HG03135 (cell line): ENCODE results near the gene C6orf118.

Experiments used
- ATAC-seq: cut with Tn5 transposase; IDR thresholded peaks from one replicate; pipeline ENCODE4 v1.9.1; 2021; ENCODE audit warnings: mild to moderate bottlenecking, moderate library complexity; ENCODE audit not compliant: unreplicated experiment

Gene C6orf118

DNA sequence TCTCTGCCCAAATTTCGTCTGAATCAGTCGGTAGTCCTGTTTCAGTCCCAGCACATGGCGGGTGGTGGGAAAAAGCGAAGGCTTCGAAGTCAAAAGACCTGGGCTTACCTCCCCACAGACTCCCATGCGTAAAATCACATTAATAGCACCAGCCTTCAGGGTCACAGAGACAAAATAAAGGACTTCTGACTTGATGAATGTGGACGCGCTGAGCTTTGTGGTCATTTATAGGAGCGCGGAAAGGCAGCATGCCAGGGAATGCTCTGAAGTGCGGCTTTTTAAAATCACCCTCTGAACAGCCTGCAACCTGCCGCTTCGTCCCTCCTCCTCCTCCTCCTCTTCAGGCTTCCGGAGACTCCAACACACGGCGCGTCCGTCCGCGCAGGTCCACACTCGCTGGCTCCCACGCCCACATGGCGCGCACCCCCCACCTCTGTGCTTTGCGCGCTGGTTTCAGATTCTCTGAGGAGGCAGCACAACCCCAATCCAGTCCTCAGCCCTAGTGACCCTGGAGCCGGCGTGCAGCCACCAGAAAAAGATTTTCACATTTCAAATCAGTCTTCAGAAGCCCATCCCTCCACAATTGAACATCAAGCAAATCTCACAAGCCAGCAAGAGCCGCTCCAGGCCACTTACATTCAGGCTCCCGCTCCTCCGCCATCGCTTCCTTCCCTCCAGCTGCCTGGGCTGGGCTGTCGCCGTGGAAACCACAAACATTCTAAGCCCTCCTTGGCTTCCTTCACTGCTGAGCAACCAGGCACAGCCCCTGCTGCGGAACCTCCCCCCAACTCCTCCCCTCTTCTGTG lies at the start of gene C6orf118:
Gene C6orf118, minus strand, starts transcription at position 680 of the 806 bp plus-strand sequence. Its CDS starts 19 bp downstream, at position 661.
- ATAC-seq = no peak

DNA sequence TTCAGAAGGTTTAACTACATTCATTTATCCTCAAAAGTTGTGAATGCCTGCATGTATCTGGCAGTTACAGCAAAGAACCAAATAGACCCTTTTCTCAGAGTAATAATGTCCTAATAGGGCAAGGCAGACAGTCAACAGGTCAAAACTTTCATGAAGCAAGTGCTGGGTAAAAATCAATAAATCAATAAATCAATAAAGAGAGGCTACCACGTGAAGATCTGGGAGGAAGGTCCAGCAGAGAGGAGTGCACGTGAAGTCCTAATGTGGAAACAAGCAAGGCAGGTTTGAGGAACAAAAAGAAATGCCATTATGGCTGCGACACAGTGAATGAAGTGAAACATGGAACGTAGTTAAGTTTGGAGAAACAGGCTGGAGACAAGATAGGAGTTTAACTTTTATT lies 36.3 kb upstream of the C6orf118 start:
- ATAC-seq = no peak

DNA sequence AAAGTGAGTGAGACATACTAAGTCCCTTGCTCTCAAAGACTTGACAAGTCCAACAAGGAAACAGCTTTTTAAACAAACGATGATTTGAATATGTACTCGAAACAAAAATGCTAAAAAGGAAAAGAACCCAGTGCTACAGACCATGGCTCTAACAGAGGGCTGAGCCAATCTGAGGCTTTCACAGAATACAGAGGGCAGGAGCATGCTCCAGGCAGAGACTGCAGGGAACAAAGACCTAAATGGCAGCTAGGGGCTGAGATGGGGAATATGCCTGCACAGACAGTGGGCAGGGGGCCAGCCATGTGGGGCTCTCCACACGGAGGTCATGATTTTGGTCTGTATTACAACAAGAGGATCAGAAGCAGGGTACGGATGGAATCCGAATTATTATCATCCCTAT lies 31.1 kb upstream of the C6orf118 start:
- no peak for ATAC-seq

GRCh38 chr6:165325609-165326008 lies 16.2 kb upstream of the C6orf118 start:
- no peak for ATAC-seq

GRCh38 chr6:165321555-165322145 lies 12.2 kb upstream of the C6orf118 start:
- no peak for ATAC-seq

- ATAC-seq = no peak
Measured at GRCh38 chr6:165321150-165321549, 11.7 kb upstream of the C6orf118 start.

DNA sequence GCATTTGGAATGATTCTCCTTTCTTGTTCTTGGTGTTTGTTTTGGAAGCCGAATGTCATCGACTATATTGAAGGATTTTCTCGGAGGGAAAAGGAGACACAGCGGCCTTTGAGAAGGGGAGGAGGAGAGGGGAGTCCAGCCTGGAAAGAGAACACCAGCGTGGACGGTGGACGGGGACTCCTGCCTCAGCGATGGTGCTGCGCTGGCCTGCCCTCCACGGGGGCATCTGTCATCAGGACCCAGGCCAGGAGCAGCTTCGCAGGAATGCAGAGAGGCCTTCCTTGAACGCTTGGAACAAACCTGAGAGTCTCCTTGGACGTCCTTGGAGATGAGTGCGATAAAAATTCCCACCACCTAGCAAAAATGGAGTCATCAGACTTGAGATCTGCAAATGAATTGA lies 8.3 kb upstream of the C6orf118 start:
- ATAC-seq = no peak

DNA sequence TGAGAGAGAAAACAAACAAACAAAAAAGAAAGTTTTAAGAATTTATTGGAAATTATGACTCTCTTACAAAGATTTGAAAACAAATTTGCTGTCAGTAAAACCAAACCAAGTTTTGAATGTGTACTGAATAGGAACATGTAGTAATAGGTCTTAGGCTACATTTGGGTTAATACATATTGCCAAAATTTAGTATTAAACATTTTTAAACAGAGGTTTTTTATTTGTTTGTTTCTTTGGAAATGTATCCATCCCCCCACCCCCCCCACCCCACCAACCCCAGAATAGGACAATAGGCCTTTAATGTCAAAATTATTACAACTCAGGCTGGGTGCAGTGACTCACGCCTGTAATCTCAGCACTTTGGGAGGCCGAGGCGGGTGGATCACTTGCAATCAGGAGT lies 2.5 kb downstream of the C6orf118 start:
- ATAC-seq = no peak

GRCh38 chr6:165301372-165302246 lies 7.8 kb downstream of the C6orf118 start:
- no peak for ATAC-seq

GRCh38 chr6:165300422-165300936 lies 8.9 kb downstream of the C6orf118 start:
- no peak for ATAC-seq

- no peak for ATAC-seq
Measured at GRCh38 chr6:165298875-165299274, 10.5 kb downstream of the C6orf118 start.

DNA sequence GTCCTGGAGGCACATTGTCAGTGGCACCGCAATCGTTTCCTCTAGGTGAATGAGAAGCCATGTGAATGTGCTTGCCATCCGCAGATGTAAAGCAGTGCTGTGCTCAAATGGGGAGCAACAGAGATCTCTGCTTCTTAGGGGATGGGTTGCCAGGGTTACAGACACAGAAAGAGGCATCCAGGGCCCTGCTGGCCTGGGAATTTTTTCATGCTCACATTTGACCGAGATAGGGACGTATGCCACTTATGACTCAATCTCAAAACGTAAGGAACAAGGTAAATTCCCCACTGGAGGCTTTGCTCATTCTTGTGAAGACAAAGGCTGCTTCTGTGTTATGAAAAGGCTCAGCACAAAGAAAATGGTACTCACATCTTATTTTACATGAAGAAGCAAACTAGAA lies 11.0 kb downstream of the C6orf118 start:
- no peak for ATAC-seq

- no peak for ATAC-seq
Measured at GRCh38 chr6:165292657-165293056, 16.7 kb downstream of the C6orf118 start.

GRCh38 chr6:165274611-165275010 lies 34.8 kb downstream of the C6orf118 start:
- no peak for ATAC-seq

DNA sequence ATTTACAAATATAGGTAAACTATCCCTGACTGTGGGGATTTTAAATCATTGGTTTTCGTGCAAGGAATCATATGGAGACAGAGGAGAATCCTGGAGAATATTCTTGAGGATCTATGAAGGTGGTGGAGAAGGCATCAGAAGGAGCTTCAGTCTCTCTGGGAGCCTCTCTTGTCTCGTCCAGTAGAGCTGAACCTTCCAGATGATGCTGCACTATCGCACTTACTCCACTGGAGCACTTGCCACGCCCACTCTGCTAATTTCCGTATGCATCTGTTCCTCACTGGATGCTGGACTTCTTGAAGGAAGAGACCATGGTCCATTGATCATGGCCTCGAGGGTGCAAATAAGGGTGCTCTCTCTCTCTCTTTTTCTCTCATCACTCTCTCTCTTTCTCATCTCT lies 36.8 kb downstream of the C6orf118 start:
- ATAC-seq = no peak

DNA sequence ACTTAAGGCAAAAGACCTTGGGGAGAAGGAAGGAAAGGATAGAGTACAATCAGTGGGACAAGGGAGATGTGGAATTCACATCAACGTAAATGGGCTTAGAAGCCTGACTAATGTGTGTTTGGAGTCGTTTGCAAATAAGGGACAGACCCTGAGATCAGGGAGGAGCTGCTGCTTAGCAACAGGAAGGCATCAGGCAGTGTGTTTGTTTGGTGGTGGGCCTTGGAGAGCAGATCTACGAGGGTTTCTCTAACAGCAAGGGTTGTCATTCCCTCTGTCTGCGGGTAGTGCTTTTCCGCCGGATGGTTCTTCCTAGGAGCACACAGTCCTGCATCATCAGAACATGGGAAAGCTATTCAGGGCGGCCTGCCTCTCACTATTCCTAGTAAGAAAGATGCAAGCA lies 40.4 kb downstream of the C6orf118 start:
- ATAC-seq = no peak

- no peak for ATAC-seq
Measured at GRCh38 chr6:165266621-165267020, 42.8 kb downstream of the C6orf118 start.

GRCh38 chr6:165266191-165266590 lies 43.2 kb downstream of the C6orf118 start:
- no peak for ATAC-seq

GRCh38 chr6:165260462-165260861 lies 48.9 kb downstream of the C6orf118 start:
- no peak for ATAC-seq

DNA sequence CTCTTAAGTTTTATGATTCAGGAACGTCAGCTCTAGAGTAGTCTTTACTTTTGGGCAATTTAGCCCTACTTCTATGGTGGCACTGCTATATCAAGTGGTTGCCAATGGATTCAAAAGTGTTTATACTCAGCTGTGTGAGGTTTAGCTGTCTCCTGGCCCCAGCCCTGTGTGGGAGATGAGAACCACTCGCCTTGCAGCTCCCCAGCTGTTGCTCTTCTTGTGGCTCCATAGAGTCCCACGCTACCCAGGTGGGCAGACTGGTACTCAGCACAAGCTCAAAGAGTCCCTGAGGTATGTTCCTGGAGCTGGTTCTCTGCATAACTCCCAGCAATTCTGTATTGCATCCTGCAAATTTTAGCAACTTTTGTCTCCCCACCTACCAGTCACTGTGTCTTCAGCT lies 59.6 kb downstream of the C6orf118 start:
- no peak for ATAC-seq

DNA sequence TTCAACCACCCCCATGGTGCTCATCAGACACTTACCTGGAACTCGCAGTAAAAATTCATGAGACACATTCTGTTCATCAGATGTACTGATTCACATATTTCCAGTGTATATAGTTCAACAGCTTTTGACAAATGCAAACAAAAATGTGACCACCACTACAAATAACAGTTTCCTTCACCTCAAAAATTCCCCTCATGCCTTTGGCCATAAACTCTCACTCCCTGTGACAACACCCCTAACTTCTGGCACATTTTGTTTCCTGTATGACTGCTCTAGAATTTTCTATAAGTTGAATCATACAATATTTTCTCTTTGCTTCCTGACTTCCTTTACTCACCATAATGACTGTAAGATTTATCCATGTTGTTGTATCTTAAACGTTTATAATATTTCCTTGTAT lies 63.7 kb downstream of the C6orf118 start:
- ATAC-seq = no peak
